HepG2 (cell line): ENCODE measurements around the gene TSGA10. TPM values are rescaled to one million over a fixed set of nuclear protein-coding genes. Genes with fewer than 3 reads are reported as not detected.
A peak's percentile ranks its signal among the peaks of the same experiment; 100 is the strongest.

ENCODE experiments used
- ATAC-seq: fragments of 200-7000 bp; cut with Tn5 transposase; 3 replicates; pipeline ENCODE4 v1.9.1; 2020; ENCODE audit warnings: mild to moderate bottlenecking, moderate library complexity
- BruUV-seq: library from RNA; stranded (reverse); fragments of 400-500 nt; replicated peaks from 2 replicates; lab custom pipeline; 2021; lab: Mats Ljungman, UMichigan
- CTCF ChIA-PET: fragments of 300-600 bp; formaldehyde crosslinking; extraction: SDS; loops from one replicate; lab custom pipeline; 2021; ENCODE audit warnings: low total read pairs, inconsistent platforms, low intra/inter-chr PET ratio; lab: Yijun Ruan, JAX
- POLR2A ChIA-PET: fragments of 350-600 bp; sonication (Branson Sonifier 250); formaldehyde crosslinking; loops from one replicate; lab custom pipeline; 2020; ENCODE audit warnings: antibody characterized with exemption, inconsistent platforms; lab: Yijun Ruan, JAX
- DNase-seq: peaks from one replicate; pipeline ENCODE4 v3.0.0-alpha.2; 2015; ENCODE audit warnings: low spot score
- FAIRE-seq: peaks from 3 replicates; lab custom pipeline; 2011; peaks lifted over from hg19 to GRCh38; lab: Jason Lieb, UNC
- H2AFZ ChIP-seq: one replicate; pipeline ENCODE4 v1.6.1; 2011; ENCODE audit warnings: low read length, inconsistent platforms
- H3K27ac ChIP-seq: fragments of 300-600 bp; 3 replicates; pipeline ENCODE4 v1.8.0; 2011; ENCODE audit warnings: mixed run types, mild to moderate bottlenecking, mixed read lengths, low read length, inconsistent platforms; ENCODE audit not compliant: insufficient read depth; ENCODE audit errors: extremely low read length
- H3K27me3 ChIP-seq, 2 experiments: fragments of 200-600 bp in 1 of 2; 2 replicates in 1 of 2; 3 replicates in 1 of 2; pipeline versions ENCODE4 v1.6.0 to v1.8.0; 2011; ENCODE audit warnings: low read length in 2 of 2, mild to moderate bottlenecking in 2 of 2, moderate library complexity in 2 of 2, inconsistent platforms in 1 of 2; ENCODE audit not compliant: insufficient read depth in 2 of 2, control insufficient read depth in 1 of 2
- H3K36me3 ChIP-seq, 2 experiments: fragments of 200-600 bp in 1 of 2; replicated peaks in 1 of 2; 2 replicates in 1 of 2; 3 replicates in 1 of 2; pipeline versions ENCODE4 v1.5.1 to v1.8.0; 2011; ENCODE audit warnings: low read length in 2 of 2, inconsistent platforms in 1 of 2; ENCODE audit not compliant: insufficient read depth in 2 of 2, control insufficient read depth in 1 of 2
- H3K4me1 ChIP-seq: 2 replicates; pipeline ENCODE4 v1.5.1; 2012; ENCODE audit warnings: low read length, inconsistent platforms; ENCODE audit not compliant: insufficient read depth
- H3K4me2 ChIP-seq: 2 replicates; pipeline ENCODE4 v1.6.0; 2011; ENCODE audit warnings: low read depth, low read length, inconsistent platforms
- H3K4me3 ChIP-seq, 3 experiments: fragments of 200-600 bp in 1 of 3; sonication (generic), shearing (Covaris generic) in 1 of 3; replicated peaks in 1 of 3; 2 replicates each; pipeline ENCODE4 v1.5.1; 2011 to 2016; ENCODE audit warnings: low read length in 3 of 3, inconsistent platforms in 2 of 3, low read depth in 2 of 3, mild to moderate bottlenecking in 2 of 3, control low read depth in 1 of 3, mixed read lengths in 1 of 3; ENCODE audit not compliant: insufficient read depth in 1 of 3
- H3K79me2 ChIP-seq: one replicate; pipeline ENCODE4 v1.6.1; 2011; ENCODE audit warnings: low read length, inconsistent platforms; ENCODE audit not compliant: insufficient read depth
- H3K9ac ChIP-seq: 2 replicates; pipeline ENCODE4 v1.6.0; 2011; ENCODE audit warnings: mild to moderate bottlenecking, low read depth, low read length, inconsistent platforms; ENCODE audit not compliant: insufficient read depth
- H3K9me3 ChIP-seq: 2 replicates; pipeline ENCODE4 v1.5.1; 2012; ENCODE audit warnings: mild to moderate bottlenecking, low read length
- H4K20me1 ChIP-seq: 2 replicates; pipeline ENCODE4 v1.6.0; 2011; ENCODE audit warnings: inconsistent platforms, mild to moderate bottlenecking, low read length, moderate library complexity; ENCODE audit not compliant: insufficient read depth
- CSRNP1 ChIP-seq: sonication (generic); formaldehyde crosslinking; IDR thresholded peaks from 2 replicates; pipeline ENCODE4 v1.8.1; 2023; ENCODE audit warnings: mild to moderate bottlenecking, missing genetic modification reagents
- FOXM1 ChIP-seq: sonication (generic); formaldehyde crosslinking; IDR thresholded peaks from 2 replicates; pipeline ENCODE4 v1.5.0; 2020; ENCODE audit warnings: missing genetic modification reagents
- GLI4 ChIP-seq: sonication (generic); formaldehyde crosslinking; IDR thresholded peaks from 2 replicates; pipeline ENCODE4 v1.5.1; 2020; ENCODE audit warnings: missing genetic modification reagents, mild to moderate bottlenecking, moderate library complexity, borderline replicate concordance
- HOXD1 ChIP-seq: sonication (generic); formaldehyde crosslinking; IDR thresholded peaks from 2 replicates; pipeline ENCODE4 v1.5.0; 2020; ENCODE audit warnings: missing genetic modification reagents
- IKZF5 ChIP-seq: IDR thresholded peaks from 2 replicates; pipeline ENCODE4 v1.6.1; 2018; ENCODE audit warnings: missing genetic modification reagents, mild to moderate bottlenecking, missing compliant biosample characterization
- KAT2B ChIP-seq: fragments of 150-350 bp; IDR thresholded peaks from 2 replicates; pipeline ENCODE4 v1.6.1; 2014; ENCODE audit warnings: low read depth, low read length, borderline replicate concordance
- MAFF ChIP-seq: IDR thresholded peaks from 2 replicates; pipeline ENCODE4 v1.6.1; 2011; ENCODE audit warnings: low read depth, low read length, improper control_type of control experiment
- NFYB ChIP-seq: sonication (generic); formaldehyde crosslinking; IDR thresholded peaks from 2 replicates; pipeline ENCODE4 v1.4.0; 2020; ENCODE audit warnings: missing genetic modification reagents
- NR0B2 ChIP-seq: sonication (generic); formaldehyde crosslinking; IDR thresholded peaks from 2 replicates; pipeline ENCODE4 v1.4.0; 2020; ENCODE audit warnings: mild to moderate bottlenecking, missing genetic modification reagents
- TOE1 ChIP-seq: sonication (generic); formaldehyde crosslinking; IDR thresholded peaks from 2 replicates; pipeline ENCODE4 v1.4.0; 2020; ENCODE audit warnings: mild to moderate bottlenecking, missing genetic modification reagents
- ZNF17 ChIP-seq: sonication (generic); formaldehyde crosslinking; IDR thresholded peaks from 2 replicates; pipeline ENCODE4 v1.5.0; 2020; ENCODE audit warnings: mild to moderate bottlenecking, missing genetic modification reagents
- ZNF30 ChIP-seq: sonication (generic); formaldehyde crosslinking; IDR thresholded peaks from 2 replicates; pipeline ENCODE4 v1.5.0; 2020; ENCODE audit warnings: mild to moderate bottlenecking, missing genetic modification reagents
- ZNF558 ChIP-seq: sonication (generic); formaldehyde crosslinking; IDR thresholded peaks from 2 replicates; pipeline ENCODE4 v1.9.0; 2022; ENCODE audit warnings: mild to moderate bottlenecking, missing genetic modification reagents, borderline replicate concordance
- ZNF572 ChIP-seq: sonication (generic); formaldehyde crosslinking; IDR thresholded peaks from 2 replicates; pipeline ENCODE4 v1.5.1; 2020; ENCODE audit warnings: mild to moderate bottlenecking, missing genetic modification reagents
- ZNF775 ChIP-seq: sonication (generic); formaldehyde crosslinking; IDR thresholded peaks from 2 replicates; pipeline ENCODE4 v1.4.0; 2020; ENCODE audit warnings: missing genetic modification reagents, mild to moderate bottlenecking, moderate library complexity, borderline replicate concordance
- ZNF878 ChIP-seq: sonication (generic); formaldehyde crosslinking; IDR thresholded peaks from 2 replicates; pipeline ENCODE4 v1.8.1; 2023; ENCODE audit warnings: mild to moderate bottlenecking, missing genetic modification reagents, moderate library complexity
- WGBS: methylation state at CpG from one replicate; pipeline ENCODE4 v1.1.6; 2017; ENCODE audit warnings: low lambda C conversion rate; 5-methylcytosine and 5-hydroxymethylcytosine counted together
- in situ Hi-C: cut with HindIII; loops from 2 replicates; pipeline ENCODE4 v1.10.0; 2017; ENCODE audit warnings: low pct_unique_long_range_greater_than_20kb; ENCODE audit not compliant: extremely low pct_ligation_motif_present
- intact Hi-C: fragments of 100-400 bp; cut with micrococcal nuclease; formaldehyde crosslinking; loops from one replicate; pipeline ENCODE4 v1.10.0; 2022; ENCODE audit not compliant: unreplicated experiment
- polyA plus RNA-seq, 8 experiments: library from polyadenylated mRNA; depleted of rRNA in 3 of 8; stranded (reverse) in 7 of 8; unstranded in 1 of 8; fragments of >200 nt; fragmentation: Illumina TruSeq in 4 of 8; extraction: Trizol in 4 of 8; gene quantifications; 2 replicates each; pipeline versions ENCODE4 v1.2.1 to v1.2.3, GENCODE V29; 2011 to 2016; ENCODE audit warnings: low read depth in 4 of 8, missing spikeins in 1 of 8, mixed read lengths in 1 of 8; ENCODE audit not compliant: insufficient read depth in 1 of 8
- total RNA-seq, 5 experiments: library from RNA; depleted of rRNA; stranded (reverse); fragments of >200 nt; fragmentation: Illumina TruSeq; extraction: Trizol; gene quantifications; 2 replicates each; pipeline ENCODE4 v1.2.3, GENCODE V29; 2016; ENCODE audit warnings: low read depth in 1 of 5

Gene TSGA10
- total and polyA plus RNA-seq, 2 of the 13 experiments (the other 11 are each of a cell fraction or from before 2014, with no cell fraction given), result 4.7 to 13.1 TPM

GRCh38 chr2:98985905-98986666, 168.7 kb downstream of the TSGA10 start:
- POLR2A ChIA-PET, result no interaction called here
- BruUV-seq, result no TSS peak
- intact Hi-C loops, result no loop called here
- FAIRE-seq, result no peak
- Histone ChIP-seq H3K4me2 (no peak overlapping the region), H3K27ac (no peak overlapping the region), H3K9ac (no peak overlapping the region), H3K9me3 (no peaks in the 10 kb centered on the region), H4K20me1 (no peaks in the 10 kb centered on the region), H2AFZ (no peak overlapping the region), H3K4me1 (no peaks in the 10 kb centered on the region), H3K4me3 (no peak overlapping the region), H3K79me2 (no peaks in the 10 kb centered on the region), H3K27me3 (no peaks in the 10 kb centered on the region), H3K36me3 (no peaks in the 10 kb centered on the region)
- in situ Hi-C loops, result no loop called here
- no peak for DNase-seq
- WGBS, result 2% methylated on average over 2 of the region's 2 CpGs
- peak; percentile 14; the same call in 1 of the 2 replicates for TF ChIP-seq MAFF
- TF ChIP-seq FOXM1 (CRISPR knock-in tag), result no peak
- CTCF ChIA-PET, result no interaction called here
- no peak for ATAC-seq

GRCh38 chr2:98975611-98976010, 179.1 kb downstream of the TSGA10 start:
- Histone ChIP-seq H3K4me1 (no peaks in the 10 kb centered on the region), H3K9me3 (peaks cover 21% of the 10 kb centered on the region), H3K4me2 (no peak overlapping the region), H3K27ac (no peak overlapping the region), H2AFZ (no peak overlapping the region), H3K36me3 (no peaks in the 10 kb centered on the region), H3K79me2 (no peaks in the 10 kb centered on the region), H3K27me3 (no peaks in the 10 kb centered on the region), H3K4me3 (no peak overlapping the region), H4K20me1 (no peaks in the 10 kb centered on the region), H3K9ac (no peak overlapping the region)
- ATAC-seq (no peak), DNase-seq (no peak), FAIRE-seq (no peak)
- CTCF ChIA-PET, result no interaction called here
- intact Hi-C loops (no loop called here), in situ Hi-C loops (no loop called here)
- no TSS peak for BruUV-seq
- POLR2A ChIA-PET, result no interaction called here
- 1% methylated on average over 2 of the region's 2 CpGs for WGBS
- TF ChIP-seq NFYB (CRISPR knock-in tag) (no peak), ZNF30 (CRISPR knock-in tag) (no peak), ZNF775 (CRISPR knock-in tag) (no peak), CSRNP1 (CRISPR knock-in tag) (no peak), KAT2B (no peak), GLI4 (no peak), NR0B2 (CRISPR knock-in tag) (no peak), ZNF558 (CRISPR knock-in tag) (no peak), ZNF17 (CRISPR knock-in tag) (no peak), FOXM1 (CRISPR knock-in tag) (no peak), ZNF572 (CRISPR knock-in tag) (no peak), IKZF5 (CRISPR knock-in tag) (no peak), TOE1 (CRISPR knock-in tag) (no peak), ZNF878 (CRISPR knock-in tag) (no peak), HOXD1 (no peak)
